ENCODE measurements around the gene RBM39. TPM values are rescaled to one million over a fixed set of nuclear protein-coding genes. Genes with fewer than 3 reads are reported as not detected.
A peak's percentile ranks its signal among the peaks of the same experiment; 100 is the strongest.

RBM39 gene
- total and polyA plus RNA-seq, 2 of the 13 experiments (the other 11 are each of a cell fraction or from before 2014, with no cell fraction given) = 788 to 920 TPM

DNA sequence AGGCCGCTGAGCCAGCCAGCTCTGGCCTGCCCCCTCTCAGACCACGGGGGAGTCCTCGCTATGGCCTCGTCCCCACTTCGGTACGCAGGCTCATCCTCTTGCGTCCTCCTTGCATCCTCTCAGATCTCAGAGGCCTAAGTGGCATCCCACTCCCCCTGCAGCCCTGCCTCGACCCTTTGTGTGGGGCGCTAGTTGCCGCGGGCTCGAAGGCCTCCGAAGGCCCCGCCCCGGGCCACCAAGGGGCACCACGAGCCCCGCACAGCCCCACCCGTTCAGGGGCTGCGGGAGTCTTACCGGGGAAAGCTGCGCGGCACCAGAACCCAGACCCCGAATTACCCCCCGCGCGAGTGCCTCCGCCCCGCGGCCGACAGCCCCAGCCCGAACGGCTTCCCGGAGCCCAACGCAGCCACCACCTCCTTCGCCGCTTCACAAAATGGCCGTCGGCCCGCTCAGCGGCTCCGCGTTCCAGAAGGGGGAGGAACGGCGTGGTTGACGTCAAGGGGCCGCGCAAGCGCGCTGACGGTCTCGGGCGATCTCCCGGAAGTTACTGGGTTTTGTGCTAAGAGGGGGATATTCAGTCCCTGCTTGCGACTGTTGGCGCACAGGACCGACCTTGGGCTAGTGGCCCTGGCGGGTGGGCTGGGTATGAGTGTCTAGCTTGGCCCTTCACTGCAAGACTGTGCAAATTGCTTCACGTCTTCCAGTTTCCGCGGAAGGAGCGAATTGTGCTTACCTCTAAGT lies 77.4 kb downstream of the RBM39 start, which contains the start of the genes CPNE1 and RBM12 (continued):
- TF ChIP-seq, protein P1, sequence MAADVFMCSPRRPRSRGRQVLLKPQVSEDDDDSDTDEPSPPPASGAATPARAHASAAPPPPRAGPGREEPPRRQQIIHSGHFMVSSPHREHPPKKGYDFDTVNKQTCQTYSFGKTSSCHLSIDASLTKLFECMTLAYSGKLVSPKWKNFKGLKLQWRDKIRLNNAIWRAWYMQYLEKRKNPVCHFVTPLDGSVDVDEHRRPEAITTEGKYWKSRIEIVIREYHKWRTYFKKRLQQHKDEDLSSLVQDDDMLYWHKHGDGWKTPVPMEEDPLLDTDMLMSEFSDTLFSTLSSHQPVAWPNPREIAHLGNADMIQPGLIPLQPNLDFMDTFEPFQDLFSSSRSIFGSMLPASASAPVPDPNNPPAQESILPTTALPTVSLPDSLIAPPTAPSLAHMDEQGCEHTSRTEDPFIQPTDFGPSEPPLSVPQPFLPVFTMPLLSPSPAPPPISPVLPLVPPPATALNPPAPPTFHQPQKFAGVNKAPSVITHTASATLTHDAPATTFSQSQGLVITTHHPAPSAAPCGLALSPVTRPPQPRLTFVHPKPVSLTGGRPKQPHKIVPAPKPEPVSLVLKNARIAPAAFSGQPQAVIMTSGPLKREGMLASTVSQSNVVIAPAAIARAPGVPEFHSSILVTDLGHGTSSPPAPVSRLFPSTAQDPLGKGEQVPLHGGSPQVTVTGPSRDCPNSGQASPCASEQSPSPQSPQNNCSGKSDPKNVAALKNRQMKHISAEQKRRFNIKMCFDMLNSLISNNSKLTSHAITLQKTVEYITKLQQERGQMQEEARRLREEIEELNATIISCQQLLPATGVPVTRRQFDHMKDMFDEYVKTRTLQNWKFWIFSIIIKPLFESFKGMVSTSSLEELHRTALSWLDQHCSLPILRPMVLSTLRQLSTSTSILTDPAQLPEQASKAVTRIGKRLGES (CRISPR knock-in tag; IDR thresholded peaks at IDR 0.05; ENCODE audit: borderline replicate concordance) = no peak
- TF ChIP-seq MIER2 (CRISPR knock-in tag; IDR thresholded peaks at IDR 0.05) (no peak; the same call in 1 of the 2 replicates), SRSF4 (IDR thresholded peaks at IDR 0.05; ENCODE audit: low read depth, low read length, poor library complexity, severe bottlenecking) (peak; percentile 44), ZNF83 (CRISPR knock-in tag; IDR thresholded peaks at IDR 0.05; ENCODE audit: borderline replicate concordance) (peak; percentile 94), ZNF460 (CRISPR knock-in tag; IDR thresholded peaks at IDR 0.05; ENCODE audit: borderline replicate concordance) (no peak; the same call in 1 of the 2 replicates), ZNF792 (CRISPR knock-in tag; IDR thresholded peaks at IDR 0.05) (peak; percentile 99), JARID2 (CRISPR knock-in tag; IDR thresholded peaks at IDR 0.05; ENCODE audit: insufficient replicate concordance) (peak; percentile 97), TMF1 (CRISPR knock-in tag; IDR thresholded peaks at IDR 0.05; ENCODE audit: low read depth) (peak; percentile 98), ZNF562 (CRISPR knock-in tag; IDR thresholded peaks at IDR 0.05; ENCODE audit: borderline replicate concordance) (no peak), PHF20 (CRISPR knock-in tag; IDR thresholded peaks at IDR 0.05) (peak; percentile 93)
- TF ChIP-seq, protein P2, sequence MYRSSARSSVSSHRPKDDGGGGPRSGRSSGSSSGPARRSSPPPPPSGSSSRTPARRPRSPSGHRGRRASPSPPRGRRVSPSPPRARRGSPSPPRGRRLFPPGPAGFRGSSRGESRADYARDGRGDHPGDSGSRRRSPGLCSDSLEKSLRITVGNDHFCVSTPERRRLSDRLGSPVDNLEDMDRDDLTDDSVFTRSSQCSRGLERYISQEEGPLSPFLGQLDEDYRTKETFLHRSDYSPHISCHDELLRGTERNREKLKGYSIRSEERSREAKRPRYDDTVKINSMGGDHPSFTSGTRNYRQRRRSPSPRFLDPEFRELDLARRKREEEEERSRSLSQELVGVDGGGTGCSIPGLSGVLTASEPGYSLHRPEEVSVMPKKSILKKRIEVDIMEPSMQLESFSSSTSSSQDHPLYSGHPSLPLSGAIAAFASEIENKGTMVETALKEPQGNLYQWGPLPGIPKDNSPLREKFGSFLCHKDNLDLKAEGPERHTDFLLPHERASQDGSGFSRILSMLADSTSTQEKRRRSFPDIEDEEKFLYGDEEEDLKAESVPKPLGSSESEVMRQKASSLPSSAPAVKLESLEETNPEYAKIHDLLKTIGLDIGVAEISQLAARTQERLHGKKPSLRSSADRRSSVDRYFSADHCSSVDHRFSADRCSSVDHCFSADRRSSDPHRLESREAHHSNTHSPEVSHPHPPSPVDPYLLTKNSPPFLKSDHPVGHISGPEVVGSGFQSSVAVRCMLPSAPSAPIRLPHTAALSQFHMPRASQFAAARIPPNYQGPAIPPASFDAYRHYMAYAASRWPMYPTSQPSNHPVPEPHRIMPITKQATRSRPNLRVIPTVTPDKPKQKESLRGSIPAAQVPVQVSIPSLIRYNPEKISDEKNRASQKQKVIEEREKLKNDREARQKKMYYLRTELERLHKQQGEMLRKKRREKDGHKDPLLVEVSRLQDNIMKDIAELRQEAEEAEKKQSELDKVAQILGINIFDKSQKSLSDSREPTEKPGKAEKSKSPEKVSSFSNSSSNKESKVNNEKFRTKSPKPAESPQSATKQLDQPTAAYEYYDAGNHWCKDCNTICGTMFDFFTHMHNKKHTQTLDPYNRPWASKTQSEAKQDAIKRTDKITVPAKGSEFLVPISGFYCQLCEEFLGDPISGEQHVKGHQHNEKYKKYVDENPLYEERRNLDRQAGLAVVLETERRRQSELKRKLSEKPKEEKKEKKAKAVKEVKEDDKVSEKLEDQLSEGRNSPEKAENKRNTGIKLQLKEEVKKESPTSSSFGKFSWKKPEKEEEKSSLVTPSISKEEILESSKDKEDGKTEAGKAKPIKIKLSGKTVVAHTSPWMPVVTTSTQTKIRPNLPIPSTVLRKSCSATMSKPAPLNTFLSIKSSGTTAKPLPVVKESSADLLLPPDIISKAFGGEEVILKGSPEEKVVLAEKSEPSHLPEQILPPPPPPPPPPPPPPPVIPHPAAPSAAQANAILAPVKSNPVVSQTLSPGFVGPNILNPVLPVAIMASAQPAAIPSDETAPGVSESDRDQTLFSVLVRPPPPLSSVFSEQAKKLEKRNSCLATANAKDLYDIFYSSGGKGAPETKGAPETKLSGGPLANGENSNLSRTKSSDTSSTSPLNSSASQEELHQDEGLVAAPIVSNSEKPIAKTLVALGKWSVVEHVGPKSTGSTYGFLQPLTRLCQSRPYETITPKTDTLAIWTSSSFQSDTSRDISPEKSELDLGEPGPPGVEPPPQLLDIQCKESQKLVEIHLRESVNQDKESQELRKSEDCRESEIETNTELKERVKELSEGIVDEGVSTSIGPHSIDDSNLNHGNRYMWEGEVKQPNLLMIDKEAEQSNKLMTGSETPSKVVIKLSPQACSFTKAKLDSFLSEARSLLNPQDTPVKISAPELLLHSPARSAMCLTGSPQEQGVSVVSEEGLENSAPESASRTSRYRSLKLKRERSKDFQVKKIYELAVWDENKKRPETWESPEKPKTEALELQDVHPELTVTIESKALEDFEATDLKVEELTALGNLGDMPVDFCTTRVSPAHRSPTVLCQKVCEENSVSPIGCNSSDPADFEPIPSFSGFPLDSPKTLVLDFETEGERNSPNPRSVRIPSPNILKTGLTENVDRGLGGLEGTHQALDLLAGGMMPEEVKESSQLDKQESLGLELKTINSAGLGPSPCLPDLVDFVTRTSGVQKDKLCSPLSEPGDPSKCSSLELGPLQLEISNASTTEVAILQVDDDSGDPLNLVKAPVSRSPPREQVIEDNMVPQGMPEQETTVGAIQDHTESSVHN (CRISPR knock-in tag; IDR thresholded peaks at IDR 0.05) = peak; percentile 88
- TF ChIP-seq, protein P3, sequence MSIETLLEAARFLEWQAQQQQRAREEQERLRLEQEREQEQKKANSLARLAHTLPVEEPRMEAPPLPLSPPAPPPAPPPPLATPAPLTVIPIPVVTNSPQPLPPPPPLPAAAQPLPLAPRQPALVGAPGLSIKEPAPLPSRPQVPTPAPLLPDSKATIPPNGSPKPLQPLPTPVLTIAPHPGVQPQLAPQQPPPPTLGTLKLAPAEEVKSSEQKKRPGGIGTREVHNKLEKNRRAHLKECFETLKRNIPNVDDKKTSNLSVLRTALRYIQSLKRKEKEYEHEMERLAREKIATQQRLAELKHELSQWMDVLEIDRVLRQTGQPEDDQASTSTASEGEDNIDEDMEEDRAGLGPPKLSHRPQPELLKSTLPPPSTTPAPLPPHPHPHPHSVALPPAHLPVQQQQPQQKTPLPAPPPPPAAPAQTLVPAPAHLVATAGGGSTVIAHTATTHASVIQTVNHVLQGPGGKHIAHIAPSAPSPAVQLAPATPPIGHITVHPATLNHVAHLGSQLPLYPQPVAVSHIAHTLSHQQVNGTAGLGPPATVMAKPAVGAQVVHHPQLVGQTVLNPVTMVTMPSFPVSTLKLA (IDR thresholded peaks at IDR 0.05) = peak; percentile 26; the same call in 1 of the 2 replicates
- TF ChIP-seq, protein P4, sequence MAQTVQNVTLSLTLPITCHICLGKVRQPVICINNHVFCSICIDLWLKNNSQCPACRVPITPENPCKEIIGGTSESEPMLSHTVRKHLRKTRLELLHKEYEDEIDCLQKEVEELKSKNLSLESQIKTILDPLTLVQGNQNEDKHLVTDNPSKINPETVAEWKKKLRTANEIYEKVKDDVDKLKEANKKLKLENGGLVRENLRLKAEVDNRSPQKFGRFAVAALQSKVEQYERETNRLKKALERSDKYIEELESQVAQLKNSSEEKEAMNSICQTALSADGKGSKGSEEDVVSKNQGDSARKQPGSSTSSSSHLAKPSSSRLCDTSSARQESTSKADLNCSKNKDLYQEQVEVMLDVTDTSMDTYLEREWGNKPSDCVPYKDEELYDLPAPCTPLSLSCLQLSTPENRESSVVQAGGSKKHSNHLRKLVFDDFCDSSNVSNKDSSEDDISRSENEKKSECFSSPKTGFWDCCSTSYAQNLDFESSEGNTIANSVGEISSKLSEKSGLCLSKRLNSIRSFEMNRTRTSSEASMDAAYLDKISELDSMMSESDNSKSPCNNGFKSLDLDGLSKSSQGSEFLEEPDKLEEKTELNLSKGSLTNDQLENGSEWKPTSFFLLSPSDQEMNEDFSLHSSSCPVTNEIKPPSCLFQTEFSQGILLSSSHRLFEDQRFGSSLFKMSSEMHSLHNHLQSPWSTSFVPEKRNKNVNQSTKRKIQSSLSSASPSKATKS (CRISPR knock-in tag; IDR thresholded peaks at IDR 0.05) = peak; percentile 94; the same call in 1 of the 2 replicates
